ENCODE data around the gene TNS1. TPM values are rescaled to one million over a fixed set of nuclear protein-coding genes. Genes with fewer than 3 reads are reported as not detected.

The TNS1 gene
- total and polyA plus RNA-seq, 9 of the 15 experiments (the other 6 are each of a cell fraction or from before 2014, with no cell fraction given), result 0.13 to 2.7 (median 0.77) TPM

GRCh38 chr2:217942731-217943335, 60.0 kb downstream of the TNS1 start:
- peaks cover 0 to 16% of the 10 kb centered on the region in 2 experiments; a peak in 3 of 5 replicates for H3K27me3 ChIP-seq (ENCODE audit: control insufficient read depth in 2 of 2, insufficient read depth in 2 of 2, low read length in 2 of 2)
- no peaks in the 10 kb centered on the region for H3K9me3 ChIP-seq (replicated peaks; ENCODE audit: control insufficient read depth, insufficient read depth, low read depth, low read length)
- in situ Hi-C loops (cut with MboI) (no loop called here), intact Hi-C loops (cut with micrococcal nuclease) (no loop called here)
- ChIA-PET POLR2A (interaction anchor here (0.7 kb wide), 1 partner anchor 15 kb away, joined by 3 read pairs; no protein-coding TSS in a partner anchor), CTCF (ENCODE audit: low intra/inter-chr PET ratio) (no interaction called here)
- no peak for ATAC-seq
- DNase-seq (ENCODE audit: extremely low read depth in 1 of 4, low spot score in 3 of 4), result no peak
- no peak overlapping the region for H3K4me3 ChIP-seq
- BruUV-seq (replicated peaks), result no TSS peak
- no CpG with 5 or more reads among the region's 3 CpGs for WGBS (ENCODE audit: insufficient coverage, low coverage, missing lambda C conversion rate)
- TF ChIP-seq DIDO1 (tag; IDR thresholded peaks at IDR 0.05; ENCODE audit: low read depth) (no peak), CBX2 (IDR thresholded peaks at IDR 0.05; ENCODE audit: insufficient read depth, low read length, poor library complexity, severe bottlenecking) (no peak), SREBF1 (IDR thresholded peaks at IDR 0.05; ENCODE audit: borderline replicate concordance, low read depth, low read length) (no peak), DDX20 (tag; IDR thresholded peaks at IDR 0.05; ENCODE audit: low read depth) (no peak), ESRRB (CRISPR knock-in tag; IDR thresholded peaks at IDR 0.05; ENCODE audit: borderline replicate concordance) (no peak), ETS2 (tag; IDR thresholded peaks at IDR 0.05; ENCODE audit: borderline replicate concordance, poor library complexity, severe bottlenecking) (no peak), CCNT2 (IDR thresholded peaks at IDR 0.05; ENCODE audit: borderline replicate concordance, extremely low read depth, insufficient read length, low read depth, low read length) (no peak), POU5F1 (IDR thresholded peaks at IDR 0.05; ENCODE audit: borderline replicate concordance, low read depth, low read length, partially characterized antibody) (no peak), HIVEP1 (CRISPR knock-in tag; IDR thresholded peaks at IDR 0.05) (no peak), SP2 (IDR thresholded peaks at IDR 0.05; ENCODE audit: extremely low read depth, low read depth, low read length, poor library complexity, severe bottlenecking) (no peak), STAT5B (CRISPR knock-in tag; IDR thresholded peaks at IDR 0.05) (no peak)
- H2AFZ ChIP-seq (ENCODE audit: low read depth, low read length), result no peak overlapping the region
- no peaks in the 10 kb centered on the region for H3K36me3 ChIP-seq (ENCODE audit: control insufficient read depth, insufficient read depth, low read length)
- no peak for FAIRE-seq
- no peak overlapping the region for H3K27ac ChIP-seq (ENCODE audit: extremely low read depth, low read depth, low read length)
- peaks cover 2 to 7% of the 10 kb centered on the region in 2 experiments; a peak in 3 of 5 replicates for H3K4me1 ChIP-seq (replicated peaks in 1 of 2; ENCODE audit: control insufficient read depth in 2 of 2, insufficient read depth in 2 of 2, low read length in 2 of 2)
- H3K9ac ChIP-seq (ENCODE audit: insufficient read depth in 1 of 2, low read depth in 2 of 2, low read length in 2 of 2), result no peak overlapping the region
- H3K9me1 ChIP-seq (ENCODE audit: control insufficient read depth, insufficient read depth, low read length), result no peaks in the 10 kb centered on the region
- no peaks in the 10 kb centered on the region for H4K20me1 ChIP-seq (replicated peaks; ENCODE audit: control insufficient read depth, insufficient read depth, low read length)
- H3K79me2 ChIP-seq (ENCODE audit: control insufficient read depth, insufficient read depth, low read length), result no peaks in the 10 kb centered on the region
- no peak overlapping the region for H3K4me2 ChIP-seq (ENCODE audit: insufficient read depth, low read length)

Data from K562 (cell line).